GM23248 (cell line): ENCODE results near the gene OPALIN. TPM values are rescaled to one million over a fixed set of nuclear protein-coding genes. Genes with fewer than 3 reads are reported as not detected.

Source experiments
- DNase-seq: peaks from one replicate; pipeline ENCODE4 v3.0.0-alpha.2; 2015
- H2AFZ ChIP-seq: fragments of 200-600 bp; sonication (generic); 2 replicates; pipeline ENCODE4 v1.6.1; 2016; ENCODE audit warnings: antibody characterized with exemption
- H3F3A ChIP-seq: fragments of 200-600 bp; sonication (generic); 2 replicates; pipeline ENCODE4 v1.6.1; 2016; ENCODE audit warnings: mild to moderate bottlenecking, antibody characterized with exemption, mixed run types; ENCODE audit not compliant: insufficient read depth
- H3K27ac ChIP-seq: fragments of 200-600 bp; sonication (generic); 2 replicates; pipeline ENCODE4 v1.5.1; 2016; ENCODE audit warnings: mild to moderate bottlenecking
- H3K27me3 ChIP-seq: fragments of 200-600 bp; sonication (generic); replicated peaks from 2 replicates; pipeline ENCODE4 v1.6.1; 2016; ENCODE audit warnings: mild to moderate bottlenecking; ENCODE audit not compliant: insufficient read depth
- H3K36me3 ChIP-seq: fragments of 200-600 bp; sonication (generic); 2 replicates; pipeline ENCODE4 v1.6.1; 2016; ENCODE audit warnings: low read depth, mild to moderate bottlenecking
- H3K4me1 ChIP-seq: fragments of 200-600 bp; sonication (generic); 2 replicates; pipeline ENCODE4 v1.6.1; 2016; ENCODE audit warnings: mild to moderate bottlenecking; ENCODE audit not compliant: insufficient read depth
- H3K4me2 ChIP-seq: fragments of 200-600 bp; sonication (generic); one replicate; pipeline ENCODE4 v1.6.1; 2016; ENCODE audit warnings: mild to moderate bottlenecking; ENCODE audit not compliant: unreplicated experiment
- H3K4me3 ChIP-seq: fragments of 200-600 bp; sonication (generic); 2 replicates; pipeline ENCODE4 v1.5.1; 2016; ENCODE audit warnings: mild to moderate bottlenecking
- H3K79me2 ChIP-seq: fragments of 200-600 bp; sonication (generic); 2 replicates; pipeline ENCODE4 v1.6.1; 2016; ENCODE audit warnings: mild to moderate bottlenecking; ENCODE audit not compliant: insufficient read depth
- H3K9ac ChIP-seq: fragments of 200-600 bp; sonication (generic); 2 replicates; pipeline ENCODE4 v1.6.1; 2016; ENCODE audit warnings: mild to moderate bottlenecking
- H3K9me2 ChIP-seq: fragments of 200-600 bp; sonication (generic); 2 replicates; pipeline ENCODE4 v1.6.1; 2016; ENCODE audit warnings: mixed run types, mild to moderate bottlenecking, moderate library complexity; ENCODE audit not compliant: insufficient read depth
- H3K9me3 ChIP-seq: fragments of 200-600 bp; sonication (generic); one replicate; pipeline ENCODE4 v1.6.1; 2017; ENCODE audit warnings: low read depth
- H4K20me1 ChIP-seq: fragments of 200-600 bp; sonication (generic); 2 replicates; pipeline ENCODE4 v1.6.0; 2016; ENCODE audit not compliant: insufficient read depth
- EZH2 ChIP-seq: fragments of 200-600 bp; sonication (generic); IDR thresholded peaks from 2 replicates; pipeline ENCODE4 v1.6.1; 2018; ENCODE audit warnings: antibody characterized with exemption, mild to moderate bottlenecking; ENCODE audit not compliant: insufficient read depth, poor library complexity, severe bottlenecking
- EZH2phosphoT487 ChIP-seq: fragments of 200-600 bp; sonication (generic); IDR thresholded peaks from 2 replicates; pipeline ENCODE4 v1.6.1; 2018; ENCODE audit warnings: antibody characterized with exemption, moderate library complexity, mild to moderate bottlenecking, low read depth; ENCODE audit not compliant: insufficient read depth
- WGBS, 2 experiments: methylation state at CpG; one replicate each; pipeline ENCODE4 v1.1.6; 2015 to 2017; ENCODE audit warnings: low lambda C conversion rate in 2 of 2, low coverage in 1 of 2; ENCODE audit errors: missing lambda C conversion rate in 2 of 2; 5-methylcytosine and 5-hydroxymethylcytosine counted together
- in situ Hi-C: fragments of 300-500 bp; cut with MboI; formaldehyde crosslinking; loops from 2 replicates; pipeline ENCODE4 v1.15.0; 2020
- polyA plus RNA-seq: library from polyadenylated mRNA; unstranded; fragments of >200 nt; fragmentation: Nextera tagmentation; extraction: Ambion mirVana; gene quantifications from 2 replicates; pipeline ENCODE4 v1.2.1, GENCODE V29; 2016
- total RNA-seq: library from RNA; depleted of rRNA; stranded (reverse); fragments of >200 nt; shearing (Covaris generic); gene quantifications from 2 replicates; pipeline ENCODE4 v1.2.3, GENCODE V29; 2014; rRNA removed

OPALIN gene
- total RNA-seq (not detected in 2 replicates), polyA plus RNA-seq (not detected in 2 replicates)

GRCh38 chr10:96358851-96359540 lies at the start of gene OPALIN:
Gene OPALIN (minus strand): TSS chr10:96359002. CDS start chr10:96358896, 106 bp downstream.
- no peaks in the 10 kb centered on the region for H3K9me2 ChIP-seq
- no peak within 1 kb of the TSS for H3K4me2 ChIP-seq
- H3K4me1 ChIP-seq = no peaks in the 10 kb centered on the region
- WGBS, 2 experiments = 26 to 27% methylated on average over 7 of the region's 7 CpGs
- H3K79me2 ChIP-seq = no peaks in the 10 kb centered on the region
- H3K27ac ChIP-seq = no peak within 1 kb of the TSS
- H3F3A ChIP-seq = no peaks in the 10 kb centered on the region
- no peaks in the 10 kb centered on the region for H3K36me3 ChIP-seq
- H2AFZ ChIP-seq = no peak within 1 kb of the TSS
- no peak for TF ChIP-seq EZH2phosphoT487
- TF ChIP-seq EZH2 = no peak
- peaks cover 10% of the 10 kb centered on the region; the same call in 1 of the 2 replicates for H3K27me3 ChIP-seq
- no peak for DNase-seq
- no peaks in the 10 kb centered on the region for H3K9me3 ChIP-seq
- H3K4me3 ChIP-seq = no peak within 1 kb of the TSS
- in situ Hi-C loops = no loop called here
- H3K9ac ChIP-seq = no peak within 1 kb of the TSS
- H4K20me1 ChIP-seq = no peaks in the 10 kb centered on the region

DNA sequence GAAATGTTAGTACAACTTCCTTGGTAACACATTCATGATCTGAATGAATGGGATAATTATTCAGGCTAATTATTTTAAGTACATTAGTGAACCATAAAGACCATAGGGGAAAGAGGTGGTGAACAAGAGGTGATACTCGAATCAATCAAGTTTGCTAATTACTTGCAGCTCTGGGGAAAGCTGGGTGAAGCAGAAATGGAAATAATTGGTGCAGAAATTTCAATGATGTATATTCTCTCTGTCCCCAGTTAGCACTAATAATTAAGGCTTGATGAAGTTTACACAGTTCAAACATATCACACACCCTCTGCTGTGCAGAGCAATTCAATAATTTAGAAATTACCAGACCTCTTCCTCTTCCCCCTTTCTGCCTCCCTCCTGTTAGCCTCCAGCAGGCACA lies 49.4 kb upstream of the OPALIN start:
- no peaks in the 10 kb centered on the region for H3K4me1 ChIP-seq
- H3K27me3 ChIP-seq = peaks cover 35% of the 10 kb centered on the region
- 2 to 6% methylated on average over 1 of the region's 1 CpG for WGBS, 2 experiments
- in situ Hi-C loops = no loop called here
- no peaks in the 10 kb centered on the region for H3K9me2 ChIP-seq
- no peaks in the 10 kb centered on the region for H3K79me2 ChIP-seq
- no peak overlapping the region for H3K4me3 ChIP-seq
- H3K4me2 ChIP-seq = no peak overlapping the region
- no peaks in the 10 kb centered on the region for H3K36me3 ChIP-seq
- no peaks in the 10 kb centered on the region for H3F3A ChIP-seq
- TF ChIP-seq EZH2 (no peak), EZH2phosphoT487 (no peak)
- H3K27ac ChIP-seq = no peak overlapping the region
- no peak for DNase-seq
- H3K9ac ChIP-seq = no peak overlapping the region
- H2AFZ ChIP-seq = no peak overlapping the region
- H3K9me3 ChIP-seq = no peaks in the 10 kb centered on the region
- no peaks in the 10 kb centered on the region for H4K20me1 ChIP-seq

- no peaks in the 10 kb centered on the region for H3F3A ChIP-seq
- no peaks in the 10 kb centered on the region for H3K4me1 ChIP-seq
- no peaks in the 10 kb centered on the region for H3K36me3 ChIP-seq
- no peak overlapping the region for H3K4me2 ChIP-seq
- H3K9ac ChIP-seq = no peak overlapping the region
- TF ChIP-seq EZH2 (no peak), EZH2phosphoT487 (no peak)
- no peaks in the 10 kb centered on the region for H3K9me2 ChIP-seq
- in situ Hi-C loops = no loop called here
- H2AFZ ChIP-seq = no peak overlapping the region
- peaks cover 30% of the 10 kb centered on the region for H3K27me3 ChIP-seq
- DNase-seq = no peak
- H4K20me1 ChIP-seq = no peaks in the 10 kb centered on the region
- WGBS, 2 experiments = 56 to 59% methylated on average over 15 of the region's 15 CpGs
- H3K79me2 ChIP-seq = no peaks in the 10 kb centered on the region
- H3K9me3 ChIP-seq = no peaks in the 10 kb centered on the region
- no peak overlapping the region for H3K4me3 ChIP-seq
- no peak overlapping the region for H3K27ac ChIP-seq
Measured at GRCh38 chr10:96407560-96408069, 48.8 kb upstream of the OPALIN start.

DNA sequence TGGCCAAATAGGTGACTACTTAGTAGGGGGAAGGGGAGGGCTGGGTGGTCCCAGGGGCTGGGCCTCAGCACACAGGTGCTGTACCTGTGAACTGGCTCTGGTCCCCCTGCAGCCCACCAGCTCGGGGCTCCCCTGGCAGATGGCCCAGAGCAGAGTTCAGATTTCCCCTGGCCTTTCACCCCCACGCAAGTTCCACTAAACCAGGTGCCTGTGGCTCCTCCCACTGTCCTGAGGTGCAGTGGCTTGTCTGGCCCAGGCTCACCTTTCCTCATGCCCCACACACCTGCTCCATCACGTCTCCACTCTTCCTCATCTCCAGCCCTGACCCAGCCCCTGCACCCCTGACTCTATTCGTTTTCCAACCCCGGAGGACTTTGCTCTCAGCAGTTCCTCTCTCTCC lies 47.3 kb upstream of the OPALIN start:
- H3K4me2 ChIP-seq = no peak overlapping the region
- H3K4me3 ChIP-seq = no peak overlapping the region
- H3K36me3 ChIP-seq = no peaks in the 10 kb centered on the region
- H3K9me3 ChIP-seq = no peaks in the 10 kb centered on the region
- H3K27ac ChIP-seq = no peak overlapping the region
- no peaks in the 10 kb centered on the region for H3K4me1 ChIP-seq
- peaks cover 33% of the 10 kb centered on the region for H3K27me3 ChIP-seq
- H4K20me1 ChIP-seq = no peaks in the 10 kb centered on the region
- TF ChIP-seq EZH2 = no peak
- no peaks in the 10 kb centered on the region for H3K79me2 ChIP-seq
- H3K9ac ChIP-seq = no peak overlapping the region
- in situ Hi-C loops = no loop called here
- DNase-seq = no peak
- H2AFZ ChIP-seq = no peak overlapping the region
- H3F3A ChIP-seq = no peaks in the 10 kb centered on the region
- no peaks in the 10 kb centered on the region for H3K9me2 ChIP-seq
- 33 to 47% methylated on average over 4 to 5 of the region's 5 CpGs for WGBS, 2 experiments
